Pericardium fibroblast (primary cell): ENCODE measurements around the gene PRPS1. TPM values are rescaled to one million over a fixed set of nuclear protein-coding genes. Genes with fewer than 3 reads are reported as not detected.

Experiments used
- total RNA-seq: library from RNA; depleted of rRNA; stranded (reverse); fragments of >200 nt; gene quantifications from 2 replicates; pipeline ENCODE4 v1.2.3, GENCODE V29; 2015

Gene PRPS1
- 14.8 and 21.9 TPM in 2 replicates for total RNA-seq

GRCh38 chrX:107627838-107628661, at the start of gene PRPS1:
Gene PRPS1 (plus strand): TSS chrX:107628510. CDS start chrX:107628629, 119 bp downstream.

Other genes starting within 250 kb of the PRPS1 start
- gene FRMPD3, start 178.9 kb upstream of the PRPS1 start, total RNA-seq = 0.12 and 0.26 TPM in 2 replicates
- gene TSC22D3, start 147.3 kb downstream of the PRPS1 start, total RNA-seq = 202 and 367 TPM in 2 replicates
- gene NCBP2L, start 149.2 kb downstream of the PRPS1 start, total RNA-seq = not detected in 2 replicates
- gene MID2, start 197.4 kb downstream of the PRPS1 start, total RNA-seq = 9.9 and 14.5 TPM in 2 replicates